ENCODE measurements around the gene TIMM9.
"Not testable (repeated sequence)": the region's sequence is repeated elsewhere in the genome, so short reads cannot be mapped to it uniquely, and the experiment has no call there.

TIMM9 gene, protein sequence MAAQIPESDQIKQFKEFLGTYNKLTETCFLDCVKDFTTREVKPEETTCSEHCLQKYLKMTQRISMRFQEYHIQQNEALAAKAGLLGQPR

GRCh38 chr14:58427281-58428117, at the start of gene TIMM9, which contains the start of gene KIAA0586:
TIMM9 (minus strand) TSS chr14:58427531; CDS start chr14:58411945, 15,586 bp downstream.
KIAA0586 (plus strand) TSS chr14:58427719; CDS start chr14:58428265, 546 bp downstream.
- FAIRE-seq, result peak; percentile 93
- peak; percentile 62 for DNase-seq (ENCODE audit: insufficient read length, low spot score)

DNA sequence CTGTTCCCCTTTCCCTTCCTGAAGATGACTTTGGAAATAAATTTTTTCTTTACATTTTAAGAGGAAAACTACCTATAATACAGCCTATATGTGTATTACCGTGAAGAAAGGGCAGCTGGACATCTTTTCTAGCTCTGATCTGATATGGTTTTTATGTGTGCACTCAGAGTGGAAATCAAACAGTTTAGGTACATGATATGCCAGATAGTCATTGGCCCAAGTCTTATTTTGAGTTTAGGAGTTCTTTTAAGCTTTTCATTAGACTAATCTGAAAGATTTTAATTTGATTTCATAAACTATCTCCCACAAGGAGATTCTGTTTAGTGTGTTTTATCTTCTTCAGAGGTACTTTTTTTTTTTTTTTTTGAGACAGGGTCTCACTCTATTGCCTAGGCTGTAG, 49.0 kb upstream of the TIMM9 start:
- FAIRE-seq (no peak), DNase-seq (ENCODE audit: insufficient read length, low spot score) (no peak)

DNA sequence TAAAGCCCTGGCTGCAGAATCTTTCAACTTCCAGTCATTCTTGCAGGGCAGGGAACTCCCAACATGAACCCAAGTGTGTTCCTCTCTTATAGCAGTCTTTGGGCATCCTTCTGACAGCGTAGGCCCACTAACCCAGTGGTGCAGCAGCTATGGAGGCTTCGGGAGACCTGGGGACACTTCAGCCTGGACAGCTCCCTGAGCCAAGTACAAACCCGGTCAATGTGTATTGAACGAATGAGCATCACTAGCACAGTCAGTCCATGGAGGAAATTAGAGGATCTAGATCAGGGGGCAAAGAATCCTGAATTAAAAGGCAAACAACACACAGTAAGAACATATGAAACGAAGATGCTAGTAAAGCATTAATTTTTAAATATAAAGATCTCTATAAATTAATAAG, 42.0 kb upstream of the TIMM9 start:
- DNase-seq (ENCODE audit: insufficient read length, low spot score), result no peak
- FAIRE-seq, result no peak

GRCh38 chr14:58467575-58467974, 40.2 kb upstream of the TIMM9 start:
- no peak for DNase-seq (ENCODE audit: insufficient read length, low spot score)
- FAIRE-seq, result no peak

DNA sequence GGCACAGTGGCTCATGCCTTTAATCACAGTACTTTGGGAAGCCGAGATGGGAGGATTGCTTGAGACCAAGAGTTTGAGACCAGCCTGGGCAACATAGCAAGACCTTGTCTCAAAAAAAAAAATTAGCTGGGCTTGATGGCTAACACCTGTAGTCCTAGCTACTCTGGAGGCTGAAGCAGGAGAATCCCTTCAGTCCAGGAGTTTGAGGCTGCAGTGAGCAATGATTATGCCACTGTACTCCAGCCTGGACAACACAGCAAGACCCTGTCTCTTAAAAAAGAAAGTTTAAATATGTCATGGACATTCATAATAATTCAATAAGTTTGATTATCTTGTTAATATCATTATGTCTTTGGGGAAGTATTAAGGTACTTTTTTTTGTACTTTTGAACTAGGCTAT, 39.1 kb upstream of the TIMM9 start:
- no peak for DNase-seq (ENCODE audit: insufficient read length, low spot score)

DNA sequence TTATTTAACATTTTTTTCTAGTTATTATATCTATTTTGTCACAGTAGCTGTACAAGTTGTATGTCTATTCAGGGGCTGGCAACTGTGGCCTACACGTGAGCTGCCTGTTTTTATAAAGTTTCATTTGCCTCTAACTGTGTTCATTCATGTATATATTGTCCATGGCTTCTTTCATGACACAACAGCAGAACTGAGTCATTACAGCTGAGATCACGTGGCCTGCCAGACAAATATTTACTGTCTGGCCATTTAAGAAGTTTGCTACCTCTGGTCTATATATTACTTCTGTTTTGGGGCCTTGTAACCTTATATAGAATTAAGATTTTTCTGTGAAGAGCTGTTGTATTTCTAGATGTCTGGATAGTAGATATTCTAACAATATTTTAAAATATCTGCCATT, 38.1 kb upstream of the TIMM9 start:
- no peak for DNase-seq (ENCODE audit: insufficient read length, low spot score)
- no peak for FAIRE-seq

More for the DNA sequence above, 39.1 kb upstream of the TIMM9 start:
- no peak for FAIRE-seq

- DNase-seq (ENCODE audit: insufficient read length, low spot score) (no peak), FAIRE-seq (no peak)
These were observed 37.3 kb upstream of the TIMM9 start for GRCh38 chr14:58464652-58465051.

GRCh38 chr14:58463147-58463546, 35.8 kb upstream of the TIMM9 start:
- no peak for FAIRE-seq
- no peak for DNase-seq (ENCODE audit: insufficient read length, low spot score)

DNA sequence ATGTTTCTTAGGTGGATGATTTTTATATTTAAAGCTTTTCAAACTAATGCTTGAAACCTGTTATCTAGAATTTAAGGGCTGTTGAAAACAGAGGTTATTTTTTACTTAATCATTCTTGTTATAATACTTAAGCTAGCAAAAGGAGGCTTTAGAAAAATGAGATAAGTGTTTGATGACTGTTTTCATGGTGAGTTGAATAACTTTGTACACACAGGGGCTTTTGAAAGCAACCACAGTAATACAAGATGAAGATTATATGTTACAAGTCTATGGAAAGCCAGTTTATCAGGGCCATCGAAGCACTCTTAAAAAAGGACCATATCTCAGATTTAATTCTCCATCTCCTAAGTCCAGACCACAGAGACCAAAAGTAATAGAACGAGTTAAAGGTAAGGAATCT, 33.4 kb upstream of the TIMM9 start:
- FAIRE-seq (no peak), DNase-seq (ENCODE audit: insufficient read length, low spot score) (no peak)

DNA sequence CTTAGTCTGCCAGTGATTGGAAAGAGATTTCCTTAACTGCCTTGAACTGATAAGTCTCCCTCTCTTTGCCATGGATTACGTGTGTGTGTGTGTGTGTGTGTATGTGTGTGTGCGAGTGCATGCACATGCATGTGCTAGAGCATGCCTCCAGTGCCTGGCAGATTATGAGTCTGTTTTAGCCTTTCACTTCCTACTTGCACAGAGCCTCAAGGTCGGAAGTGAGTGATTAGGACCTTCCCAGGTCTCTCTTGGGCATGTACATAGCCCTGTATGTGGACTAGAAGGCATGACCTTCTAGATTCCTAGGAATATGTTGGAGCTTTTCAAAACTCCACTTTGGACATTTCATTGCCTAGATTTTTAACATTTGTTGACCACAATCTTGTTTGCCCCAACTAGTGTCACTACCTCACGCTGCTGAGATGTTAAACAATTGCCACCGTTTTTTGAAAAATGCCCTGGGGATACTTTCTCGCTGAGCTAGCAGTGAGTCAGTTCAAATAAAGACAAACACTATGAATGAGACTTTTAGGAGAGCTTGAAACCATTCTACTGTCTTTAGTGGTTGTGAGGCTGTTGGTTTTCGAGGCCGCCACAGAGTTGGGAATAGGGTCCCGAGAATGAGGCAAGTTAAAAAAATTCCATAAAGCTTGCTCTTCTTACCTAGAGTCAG, 28.4 kb upstream of the TIMM9 start:
- DNase-seq (ENCODE audit: insufficient read length, low spot score) (no peak), FAIRE-seq (no peak)

DNA sequence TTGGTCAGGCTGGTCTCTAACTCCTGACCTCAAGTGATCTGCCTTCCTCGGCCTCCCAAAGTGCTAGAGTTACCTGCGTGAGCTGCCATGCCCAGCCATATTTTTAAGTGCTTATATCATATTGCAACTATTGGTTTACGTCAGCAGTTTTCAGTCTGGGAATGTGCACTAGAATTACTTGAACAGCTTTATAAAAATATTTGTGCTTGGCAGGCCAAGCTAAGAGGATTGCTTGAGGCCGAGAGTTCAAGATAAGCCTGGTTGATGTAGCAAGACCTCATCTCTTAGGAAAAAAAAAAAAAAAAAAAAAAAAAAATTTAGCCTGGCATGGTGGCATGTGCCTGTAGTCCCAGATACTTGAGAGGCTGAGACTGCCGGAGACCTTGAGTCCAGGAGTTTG, 17.3 kb upstream of the TIMM9 start:
- FAIRE-seq (no peak), DNase-seq (ENCODE audit: insufficient read length, low spot score) (no peak)

DNA sequence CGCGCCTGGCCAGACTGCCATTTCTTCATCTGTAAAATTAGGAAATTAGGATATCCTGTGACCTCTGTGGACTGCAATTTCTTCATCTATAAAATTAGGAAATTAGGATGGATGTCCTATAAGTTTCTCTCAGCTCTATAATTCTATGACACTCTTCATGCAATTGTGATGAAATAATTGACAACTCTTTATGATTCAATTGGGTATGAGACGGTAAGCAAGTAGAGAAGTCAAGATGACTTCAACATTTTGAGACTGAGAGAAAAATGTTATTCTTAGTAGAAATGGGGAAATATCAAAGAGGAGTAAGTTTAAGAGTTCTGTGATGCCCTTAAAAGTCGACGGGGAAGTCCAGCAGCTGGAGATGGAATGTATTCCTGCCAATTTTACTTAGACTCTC, 12.1 kb upstream of the TIMM9 start:
- DNase-seq (ENCODE audit: insufficient read length, low spot score), result no peak
- no peak for FAIRE-seq

GRCh38 chr14:58430156-58430555, 2.8 kb upstream of the TIMM9 start:
- FAIRE-seq (peak; percentile 35), DNase-seq (ENCODE audit: insufficient read length, low spot score) (no peak)

GRCh38 chr14:58428118-58428683, 870 bp upstream of the TIMM9 start:
- peak; percentile 52 for FAIRE-seq
- DNase-seq (ENCODE audit: insufficient read length, low spot score), result no peak

DNA sequence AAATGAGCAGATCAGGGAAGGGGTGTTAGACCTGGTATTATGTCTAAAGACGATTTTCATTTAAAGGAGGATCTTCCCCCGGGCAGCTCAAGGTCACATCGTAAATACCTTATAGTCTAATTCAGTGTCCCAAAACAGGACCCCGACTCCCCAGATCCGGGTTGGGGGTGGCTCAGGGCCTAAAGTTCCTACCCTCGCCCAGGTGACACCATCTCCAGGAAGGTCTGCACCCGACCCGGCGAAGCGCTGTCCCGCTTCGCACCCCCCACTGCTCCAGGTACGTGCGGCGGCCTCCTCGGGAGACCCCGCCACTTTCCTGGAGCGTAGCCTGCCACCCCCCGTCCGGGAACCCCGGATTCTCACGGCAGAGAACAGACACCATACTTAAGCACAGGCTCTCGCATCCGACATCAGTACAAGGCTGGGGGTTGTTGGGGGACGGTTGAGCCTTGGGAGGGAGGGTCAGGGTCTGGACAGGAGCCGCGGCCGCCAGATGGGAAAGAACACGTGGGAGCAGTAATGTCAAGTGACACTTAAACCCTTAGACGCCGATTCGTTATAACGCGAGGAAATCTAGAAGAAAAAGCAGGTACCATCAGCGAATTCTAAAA, 556 bp downstream of the TIMM9 start:
- DNase-seq (ENCODE audit: insufficient read length, low spot score), result peak; percentile 12
- no peak for FAIRE-seq

DNA sequence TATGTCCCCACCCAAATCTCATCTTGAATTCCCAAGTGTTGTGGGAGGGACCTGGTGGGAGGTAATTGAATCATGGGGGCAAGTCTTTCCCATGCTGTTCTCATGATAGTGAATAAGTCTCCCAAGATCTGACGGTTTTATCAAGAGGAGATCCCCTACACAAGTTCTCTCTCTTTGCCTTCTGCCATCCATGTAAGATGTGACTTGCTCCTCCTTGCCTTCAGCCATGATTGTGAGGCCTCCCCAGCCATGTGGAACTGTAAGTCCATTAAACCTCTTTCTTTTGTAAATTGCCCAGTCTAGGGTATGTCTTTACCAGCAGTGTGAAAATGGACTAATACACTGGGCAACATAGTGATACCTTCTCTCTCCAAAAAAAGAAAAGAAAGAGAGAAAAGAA, 10.4 kb downstream of the TIMM9 start:
- DNase-seq (ENCODE audit: insufficient read length, low spot score); FAIRE-seq: not testable (repeated sequence)

DNA sequence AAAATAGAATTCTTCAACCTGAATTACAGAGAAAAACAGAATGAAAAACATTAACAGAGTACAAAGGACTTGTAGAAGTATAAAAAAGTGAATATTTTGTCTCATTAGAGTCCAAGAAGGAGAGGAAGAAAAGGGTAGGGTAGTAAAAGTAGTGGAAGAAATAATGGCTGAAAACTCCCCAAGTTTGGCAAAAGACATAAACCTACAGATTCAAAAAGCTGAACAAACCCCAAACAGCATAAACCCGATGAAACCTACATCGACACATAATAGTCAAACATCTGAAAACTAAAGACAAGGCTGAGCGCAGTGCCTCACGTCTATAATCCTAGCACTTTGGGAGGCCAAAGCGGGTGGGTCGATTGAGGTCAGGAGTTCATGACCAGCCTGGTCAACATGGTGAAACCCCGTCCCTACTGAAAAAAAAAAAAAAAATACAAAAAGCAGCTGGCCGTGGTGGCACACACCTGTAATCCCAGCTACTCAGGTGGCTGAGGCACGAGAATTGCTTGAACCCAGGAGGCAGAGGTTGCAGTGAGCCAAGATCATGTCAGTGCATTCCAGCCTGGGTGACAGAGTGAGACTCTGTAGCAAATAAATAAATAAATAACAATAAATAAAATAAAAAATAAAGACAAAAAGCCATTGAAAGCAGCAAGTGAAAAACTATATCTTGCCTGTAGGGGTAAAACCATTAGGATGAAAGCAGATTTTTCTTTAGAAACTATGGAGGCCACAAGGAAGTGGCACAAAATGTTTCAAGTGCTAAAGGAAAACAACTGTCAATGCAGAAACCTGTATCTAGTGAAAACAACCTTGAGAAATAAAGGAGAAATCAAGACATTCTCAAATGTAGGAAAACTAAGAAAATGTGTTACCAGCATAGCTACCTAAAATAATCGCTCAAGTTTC, 11.4 kb downstream of the TIMM9 start:
- DNase-seq (ENCODE audit: insufficient read length, low spot score), result no peak

DNA sequence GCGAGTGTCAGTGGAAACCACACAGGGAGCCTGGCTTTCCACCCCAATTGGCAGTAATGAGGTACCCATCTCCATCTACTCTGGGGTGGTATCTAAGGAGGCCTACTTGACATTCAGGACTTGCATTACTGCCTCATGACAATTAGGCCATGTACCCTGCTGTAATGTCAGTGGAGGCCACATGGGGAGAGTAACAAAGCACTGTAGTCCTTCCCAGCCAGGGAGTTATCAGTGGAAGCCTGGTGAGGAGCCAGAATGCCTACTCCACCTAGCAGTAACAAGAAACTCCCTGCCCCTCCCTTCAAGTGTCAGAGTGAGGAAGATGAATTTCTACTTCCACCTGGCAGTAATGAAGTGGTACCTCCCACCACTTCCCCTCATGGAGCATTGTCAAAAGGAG, 12.5 kb downstream of the TIMM9 start:
- FAIRE-seq (no peak), DNase-seq (ENCODE audit: insufficient read length, low spot score) (no peak)

More for the DNA sequence above, 11.4 kb downstream of the TIMM9 start:
- FAIRE-seq, result no peak

DNA sequence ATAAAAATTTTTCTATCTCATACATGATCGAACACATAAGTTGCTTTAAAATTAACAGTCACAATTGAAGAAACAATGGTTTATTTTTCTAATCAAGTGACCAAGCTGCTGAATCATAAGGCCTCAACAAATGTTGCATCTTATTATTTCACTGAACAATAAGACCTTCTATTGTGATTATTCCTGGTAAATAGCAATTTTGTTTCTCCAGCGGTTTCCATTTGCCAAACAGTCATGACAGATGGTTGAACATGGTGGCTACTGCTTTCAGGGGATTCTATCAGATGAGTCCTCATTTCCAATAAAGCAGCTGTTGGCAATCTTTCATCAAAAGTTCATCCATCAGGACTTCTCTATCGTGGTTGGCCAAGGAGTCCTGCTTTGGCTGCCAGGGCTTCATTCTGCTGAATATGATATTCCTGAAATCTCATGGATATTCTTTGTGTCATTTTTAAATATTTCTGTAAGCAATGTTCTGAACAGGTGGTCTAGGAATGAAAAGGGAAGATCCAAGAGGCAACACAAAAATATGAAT, 18.6 kb downstream of the TIMM9 start:
- FAIRE-seq (no peak), DNase-seq (ENCODE audit: insufficient read length, low spot score) (no peak)

DNA sequence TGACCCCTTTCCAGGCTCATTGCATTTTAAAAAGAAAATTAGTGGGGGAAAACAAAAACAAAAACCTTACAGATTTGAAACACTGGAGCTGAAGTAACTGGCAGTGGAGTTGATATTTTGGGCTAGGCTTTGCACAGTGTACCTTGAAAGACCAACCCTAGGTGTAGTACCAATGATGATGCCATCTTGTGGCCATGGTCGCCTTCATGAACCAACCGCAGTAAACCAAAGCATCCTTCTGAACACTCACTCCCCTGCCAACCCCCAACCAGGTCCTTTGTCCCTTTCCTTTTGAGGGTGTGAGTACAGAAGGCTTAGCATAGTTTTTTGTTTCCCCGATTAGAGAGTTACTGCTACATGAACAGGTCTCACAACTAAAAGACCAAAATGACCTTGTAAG, 25.7 kb downstream of the TIMM9 start:
- FAIRE-seq, result no peak
- no peak for DNase-seq (ENCODE audit: insufficient read length, low spot score)

Data from GM19239 (cell line).